GM18508 (cell line): ENCODE data around the gene CEP126.
"Not testable (repeated sequence)": the region's sequence is repeated elsewhere in the genome, so short reads cannot be mapped to it uniquely, and the experiment has no call there.

Experiments used
- ATAC-seq: cut with Tn5 transposase; IDR thresholded peaks from one replicate; pipeline ENCODE4 v1.9.1; 2021; ENCODE audit warnings: moderate number of reproducible peaks; ENCODE audit not compliant: insufficient read depth, unreplicated experiment

The CEP126 gene

GRCh38 chr11:101920992-101921391 is 6.2 kb downstream of the CEP126 start:
- ATAC-seq: no peak

- no peak for ATAC-seq
Measured at GRCh38 chr11:101923554-101923953, 8.7 kb downstream of the CEP126 start.

- ATAC-seq: no peak
Measured at GRCh38 chr11:101929294-101929915, 14.6 kb downstream of the CEP126 start.

GRCh38 chr11:101931692-101932091 is 16.9 kb downstream of the CEP126 start:
- ATAC-seq: no peak

GRCh38 chr11:101940901-101941520 is 26.2 kb downstream of the CEP126 start:
- no peak for ATAC-seq

- ATAC-seq: no peak
Measured at GRCh38 chr11:101944923-101945322, 30.1 kb downstream of the CEP126 start.

- no peak for ATAC-seq
Measured at GRCh38 chr11:101945448-101945847, 30.6 kb downstream of the CEP126 start.

- ATAC-seq: no peak
Measured at GRCh38 chr11:101949680-101950220, 34.9 kb downstream of the CEP126 start.

- no peak for ATAC-seq
Measured at GRCh38 chr11:101955278-101955677, 40.5 kb downstream of the CEP126 start.

GRCh38 chr11:101955701-101956100 is 40.9 kb downstream of the CEP126 start:
- ATAC-seq: no peak

GRCh38 chr11:101960231-101960630 is 45.4 kb downstream of the CEP126 start:
- ATAC-seq: no peak

GRCh38 chr11:101964200-101964599 is 49.4 kb downstream of the CEP126 start:
- not testable (repeated sequence) for ATAC-seq

- ATAC-seq: no peak
Measured at GRCh38 chr11:101974255-101974654, 59.4 kb downstream of the CEP126 start.

GRCh38 chr11:101974771-101975170 is 60.0 kb downstream of the CEP126 start:
- ATAC-seq: no peak

- no peak for ATAC-seq
Measured at GRCh38 chr11:101975734-101976133, 60.9 kb downstream of the CEP126 start.

- ATAC-seq: no peak
Measured at GRCh38 chr11:101987370-101987769, 72.6 kb downstream of the CEP126 start.

GRCh38 chr11:101993172-101993571 is 78.4 kb downstream of the CEP126 start:
- ATAC-seq: no peak

- ATAC-seq: not testable (repeated sequence)
Measured at GRCh38 chr11:101994052-101994469, 79.3 kb downstream of the CEP126 start.

GRCh38 chr11:101996111-101996510 is 81.3 kb downstream of the CEP126 start:
- ATAC-seq: no peak

- no peak for ATAC-seq
Measured at GRCh38 chr11:102001657-102002338, 87.0 kb downstream of the CEP126 start.

- ATAC-seq: no peak
Measured at GRCh38 chr11:102004220-102004619, 89.4 kb downstream of the CEP126 start.
